DLD1 (cell line): ENCODE measurements around the gene NOS1.
"Not testable (repeated sequence)": the region's sequence is repeated elsewhere in the genome, so short reads cannot be mapped to it uniquely, and the experiment has no call there.

ENCODE experiments used
- in situ Hi-C: cut with HindIII; loops from 2 replicates; pipeline ENCODE4 v1.10.0; 2017; ENCODE audit warnings: low sequenced_read_pairs

Gene NOS1

DNA sequence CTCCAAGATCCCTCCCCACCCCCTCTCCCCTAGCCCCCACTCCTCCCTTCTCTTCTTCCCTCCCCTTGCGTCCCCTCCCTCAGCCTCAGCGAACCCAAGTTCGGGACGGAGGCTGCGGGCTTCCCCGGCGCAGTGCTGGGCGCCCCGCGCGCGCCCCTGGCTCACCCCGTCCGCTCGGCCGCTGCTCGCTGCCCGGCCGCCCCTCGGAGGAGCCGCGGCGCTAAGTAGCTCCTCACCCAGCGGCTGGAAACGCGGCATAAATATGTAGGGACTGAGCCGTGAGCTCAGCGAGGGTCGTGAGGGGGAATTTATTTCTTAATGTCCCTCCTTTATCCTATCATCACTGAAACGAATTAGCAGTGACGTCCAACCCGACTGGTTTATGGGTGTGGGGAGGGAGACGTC lies at the start of gene NOS1:
NOS1 (minus strand) TSS at position 280 of the 405 bp plus-strand sequence. CDS start 30,557 bp downstream, outside the sequence.
- in situ Hi-C loops = no loop called here

DNA sequence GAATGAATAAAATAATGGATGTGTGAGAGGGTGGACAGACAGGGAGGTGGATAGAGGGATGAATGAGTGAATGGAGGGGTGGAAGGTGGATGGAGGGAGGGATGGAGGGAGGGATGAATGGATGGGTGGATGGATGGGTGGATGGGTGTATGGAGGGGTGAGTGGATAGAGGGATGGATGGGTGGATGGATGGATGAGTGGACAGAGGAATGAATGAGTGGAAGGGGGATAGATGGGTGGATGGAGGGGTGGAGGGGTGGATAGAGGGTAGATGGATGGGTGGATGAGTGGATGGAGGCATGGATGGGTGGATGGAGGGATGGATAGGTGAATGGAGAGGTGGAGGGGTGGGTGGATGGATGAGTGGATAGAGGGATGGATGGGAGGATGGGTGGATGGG lies 47.9 kb upstream of the NOS1 start:
- in situ Hi-C loops = no loop called here

DNA sequence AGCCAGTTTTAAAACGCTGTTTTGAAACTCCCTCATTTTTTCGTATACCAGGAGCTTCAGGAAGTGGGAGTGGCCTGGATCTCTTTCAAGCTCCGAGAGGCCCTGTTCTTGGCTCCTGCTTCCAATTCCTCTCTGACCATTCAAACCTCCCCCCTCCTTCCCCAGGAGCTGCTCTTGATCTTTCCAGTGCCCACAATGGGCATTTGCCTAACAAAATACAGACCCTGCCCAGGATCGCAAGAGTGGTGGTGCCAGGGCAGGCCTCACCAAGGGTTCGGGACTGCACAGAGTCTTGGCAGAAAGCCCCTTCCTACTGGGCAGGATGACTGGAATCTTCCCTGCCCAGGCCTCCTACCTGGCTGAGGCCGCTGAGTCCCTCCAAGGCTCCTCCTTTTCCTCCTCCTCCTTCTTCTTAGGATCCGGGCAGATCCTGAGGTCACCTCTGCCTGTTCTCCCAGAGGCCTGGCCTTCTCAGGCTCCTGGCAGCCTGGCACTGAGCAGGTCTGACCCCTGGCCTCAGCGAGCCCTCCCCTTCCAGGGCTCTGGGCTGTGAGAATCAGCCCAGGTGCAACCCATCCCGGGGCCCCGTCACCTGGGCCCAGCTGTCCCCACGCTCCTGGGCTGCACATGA lies 46.9 kb upstream of the NOS1 start:
- in situ Hi-C loops = no loop called here

DNA sequence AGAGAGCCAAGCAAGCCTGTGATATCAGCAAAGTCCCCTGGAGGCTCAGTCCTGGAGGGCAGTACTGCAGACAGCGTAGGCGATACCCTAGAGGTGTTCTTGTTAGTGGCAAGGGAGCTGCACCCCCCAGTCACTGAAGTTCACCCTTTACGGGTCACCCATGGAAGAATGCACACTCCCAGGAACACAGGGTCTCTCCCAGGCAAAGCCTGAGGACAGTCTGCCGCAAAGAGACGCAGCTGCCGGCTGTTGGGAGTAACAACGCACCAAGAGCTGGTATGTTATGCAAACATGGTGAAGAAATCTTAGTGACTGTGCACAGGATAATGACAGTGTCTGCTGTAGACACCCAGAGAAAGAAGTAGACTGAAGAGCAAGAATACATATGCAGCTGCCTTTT lies 43.5 kb upstream of the NOS1 start:
- in situ Hi-C loops = no loop called here

DNA sequence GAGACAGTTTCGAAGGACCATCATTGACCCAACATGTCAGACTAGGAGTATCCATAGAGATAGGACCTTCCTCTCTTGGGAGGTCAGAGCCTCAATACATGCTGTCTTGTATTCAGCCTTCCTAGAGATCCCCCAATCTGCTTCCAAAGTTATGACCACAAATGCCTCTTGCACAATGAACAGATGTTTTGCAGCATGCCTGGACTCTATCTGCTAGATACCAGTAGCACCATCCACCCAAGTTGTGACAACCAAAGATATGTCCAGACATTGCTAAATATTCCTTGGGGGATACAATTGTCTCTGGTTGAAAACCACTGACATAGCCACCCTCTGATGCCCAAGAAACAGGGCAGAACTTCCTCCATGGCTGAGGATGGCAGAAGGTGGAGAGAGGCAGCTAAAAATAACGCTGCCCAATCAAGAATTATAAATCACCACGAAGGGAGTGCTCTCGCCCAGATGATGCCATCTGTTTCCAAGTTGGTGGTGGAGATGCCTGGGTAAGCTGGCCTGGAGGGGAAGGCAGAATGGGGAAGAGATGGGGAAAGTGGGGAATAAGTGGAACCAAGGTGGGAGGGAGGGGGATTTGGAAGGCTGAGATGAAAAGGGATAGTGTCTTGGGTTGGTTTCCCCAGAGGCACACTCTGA lies 42.9 kb upstream of the NOS1 start:
- in situ Hi-C loops = no loop called here

DNA sequence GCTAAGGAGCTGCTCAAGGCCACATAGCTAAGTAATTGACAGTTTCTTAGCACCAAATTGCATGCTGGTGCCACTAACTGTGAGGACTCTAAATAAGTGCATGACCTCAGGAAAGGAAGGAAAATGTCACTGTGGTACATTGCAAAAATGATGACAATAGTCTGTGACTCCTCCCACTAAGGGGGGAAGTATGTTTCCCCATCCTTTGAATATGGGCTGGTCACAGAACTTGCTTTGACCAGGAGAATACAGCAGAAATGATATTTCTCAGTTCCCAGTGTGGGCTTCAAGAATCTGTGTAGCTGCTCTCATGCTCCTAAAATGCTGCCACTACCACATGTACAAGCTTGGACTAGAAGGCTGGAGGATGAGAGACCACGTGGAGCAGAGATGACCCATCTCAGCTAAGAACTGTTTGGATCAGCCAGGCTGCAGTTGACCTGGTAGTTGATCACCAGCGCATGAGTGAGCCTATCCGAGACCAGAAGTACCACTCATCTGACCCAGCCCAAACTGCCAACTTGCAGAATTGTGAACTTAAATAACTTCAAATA lies 42.2 kb upstream of the NOS1 start:
- in situ Hi-C loops = no loop called here

DNA sequence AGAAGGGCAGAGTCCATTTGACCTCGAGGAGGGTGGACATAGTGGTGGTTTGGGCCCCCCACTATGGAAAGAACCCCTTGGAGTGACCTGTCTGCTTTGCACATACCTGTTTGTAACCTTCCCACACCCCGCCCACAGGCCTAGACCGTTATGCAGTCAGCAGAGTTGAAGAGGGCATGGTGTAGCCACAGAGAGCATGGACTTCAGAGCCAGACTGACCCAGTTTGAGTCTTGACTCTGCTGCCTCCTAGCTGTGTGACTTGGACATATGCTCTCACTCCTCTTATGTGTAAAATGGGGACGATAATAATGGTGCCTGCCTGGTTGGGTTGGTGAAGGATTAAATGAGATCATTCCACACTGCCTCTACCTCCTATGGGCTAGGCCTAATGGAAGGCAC lies 40.9 kb upstream of the NOS1 start:
- in situ Hi-C loops = no loop called here

DNA sequence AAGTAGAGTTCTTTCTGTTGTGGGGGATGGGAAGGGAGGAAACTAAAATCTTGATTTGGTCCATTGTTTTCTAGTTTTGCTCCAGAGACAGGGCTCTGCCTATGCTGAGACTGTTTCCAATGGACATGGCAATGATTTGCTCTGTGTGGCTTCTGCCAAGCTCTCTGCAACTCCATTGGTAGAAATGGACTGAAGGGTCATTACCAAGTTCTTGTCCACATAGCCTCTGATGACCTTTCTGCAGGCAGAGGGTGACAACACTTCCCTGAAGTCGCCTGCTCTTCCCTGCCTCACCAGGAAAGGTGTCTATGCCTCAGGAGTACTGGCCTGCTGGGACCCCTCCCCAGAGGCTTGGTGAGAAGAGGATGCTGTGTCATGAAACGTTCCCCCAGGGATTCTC lies 39.5 kb upstream of the NOS1 start:
- in situ Hi-C loops = no loop called here

DNA sequence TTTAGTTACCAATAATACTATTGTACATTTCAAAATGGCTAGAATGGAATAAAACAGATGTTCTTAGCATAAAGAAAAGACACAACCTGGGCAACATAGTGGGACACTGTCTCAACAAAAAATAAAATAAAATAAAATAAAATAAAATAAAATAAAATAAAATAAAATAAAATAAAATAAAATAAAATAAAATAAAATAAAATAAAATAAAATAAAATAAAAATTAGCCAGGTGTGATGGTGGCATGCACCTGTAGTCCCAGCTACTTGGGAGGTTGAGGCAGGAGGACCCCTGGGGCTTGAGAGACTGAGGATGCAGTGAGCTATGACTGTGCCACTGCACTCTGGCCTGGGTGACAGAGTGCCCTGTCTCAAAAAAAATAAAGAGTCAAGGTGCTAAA lies 37.1 kb upstream of the NOS1 start:
- in situ Hi-C loops = not testable (repeated sequence)

DNA sequence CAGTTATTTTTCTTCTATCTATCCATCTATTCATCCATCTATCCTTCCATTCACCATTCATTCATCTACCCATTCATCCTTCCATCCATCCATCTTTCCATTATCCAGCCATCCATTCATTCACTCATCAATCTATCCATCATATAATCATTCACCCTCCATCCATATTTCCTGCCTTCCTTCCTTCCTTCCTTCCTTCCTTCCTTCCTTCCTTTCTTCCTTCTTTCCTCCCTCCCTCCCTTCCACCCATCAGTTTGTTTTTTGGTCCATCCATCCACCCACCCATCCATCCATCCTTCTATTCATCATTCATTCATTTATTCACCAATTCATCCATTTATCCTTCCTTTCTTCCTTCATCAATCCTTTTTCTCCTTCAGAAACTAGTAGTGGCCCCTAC lies 34.3 kb upstream of the NOS1 start:
- in situ Hi-C loops = no loop called here

DNA sequence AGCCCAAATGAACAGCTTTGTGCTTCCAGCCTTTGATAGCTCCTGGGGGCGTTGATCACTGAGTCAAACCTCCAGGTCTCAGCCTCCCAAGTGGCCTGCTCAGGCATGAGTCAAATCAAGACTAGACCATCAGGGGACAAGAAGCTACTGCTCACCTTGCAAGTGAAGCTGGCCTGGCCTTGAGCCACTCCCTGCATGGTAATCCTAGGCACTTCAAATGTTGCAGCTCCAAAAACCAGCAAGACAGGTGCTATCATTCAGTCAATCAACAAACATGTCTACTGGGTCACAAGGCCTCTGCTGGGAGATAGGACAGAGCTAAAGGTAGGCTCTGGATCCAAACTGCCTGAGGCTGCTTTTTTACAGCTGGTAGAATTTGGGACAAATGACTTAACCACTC lies 33.1 kb upstream of the NOS1 start:
- in situ Hi-C loops = no loop called here

DNA sequence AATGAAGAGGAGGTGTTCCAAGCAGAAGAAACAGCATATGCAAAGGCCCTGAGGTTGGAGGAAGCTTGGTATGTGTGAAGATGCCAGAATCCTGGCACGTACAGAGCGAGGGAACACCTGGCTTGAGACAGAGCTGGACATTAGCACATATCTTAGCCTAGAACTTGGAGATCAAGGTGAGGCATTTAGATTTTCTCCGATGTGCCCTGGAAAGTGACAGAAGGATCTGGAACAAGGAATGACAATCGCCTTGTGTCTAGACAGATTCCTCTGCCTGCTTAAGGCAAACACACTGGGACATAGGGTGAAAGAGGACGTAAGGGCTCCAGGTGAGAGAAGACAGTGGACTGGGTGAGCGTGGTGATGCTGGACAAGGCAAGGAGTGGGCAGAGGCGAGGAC lies 32.2 kb upstream of the NOS1 start:
- in situ Hi-C loops = no loop called here

DNA sequence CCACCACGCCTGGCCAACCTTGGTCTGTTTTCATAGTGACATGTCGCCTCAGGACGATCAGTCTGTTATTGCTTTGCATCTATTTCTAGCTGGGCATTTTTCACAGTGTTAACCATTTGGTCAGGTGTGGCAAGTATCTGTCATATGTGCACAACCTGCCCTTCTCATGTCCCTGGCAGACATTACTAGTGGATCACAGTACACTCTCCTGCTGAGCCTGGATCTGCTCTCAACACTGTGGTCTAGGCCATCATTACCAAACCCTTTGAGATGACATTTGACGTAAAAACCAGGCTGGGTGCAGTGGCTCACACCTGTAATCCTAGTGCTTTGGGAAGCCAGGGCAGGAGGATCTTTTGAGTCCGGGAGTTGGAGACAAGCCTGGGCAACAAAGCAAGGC lies 29.4 kb upstream of the NOS1 start:
- in situ Hi-C loops = no loop called here

DNA sequence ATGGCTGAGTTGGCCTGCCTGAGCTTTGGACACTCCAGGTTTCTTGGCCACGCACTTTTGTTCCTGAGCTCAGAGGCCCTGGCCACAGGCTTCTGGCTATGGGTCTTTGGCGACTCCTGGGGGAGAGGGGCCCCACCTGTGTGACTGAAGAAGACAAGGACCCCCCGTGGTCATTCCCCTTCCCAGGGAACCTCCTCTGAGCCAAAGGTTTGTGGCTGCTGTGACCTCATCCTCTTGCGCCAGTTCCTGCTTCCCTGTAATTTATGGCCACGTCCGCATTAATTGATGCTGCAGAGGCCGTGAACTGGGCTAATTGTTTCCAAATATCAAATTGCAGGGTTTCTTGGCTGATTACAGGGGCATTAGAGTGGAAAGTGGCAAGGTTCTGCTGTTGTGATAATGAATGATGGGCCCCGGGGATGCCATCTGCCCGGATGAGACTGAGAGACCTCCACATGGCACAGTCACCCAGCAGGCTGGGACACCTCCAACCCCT lies 27.6 kb upstream of the NOS1 start:
- in situ Hi-C loops = no loop called here

DNA sequence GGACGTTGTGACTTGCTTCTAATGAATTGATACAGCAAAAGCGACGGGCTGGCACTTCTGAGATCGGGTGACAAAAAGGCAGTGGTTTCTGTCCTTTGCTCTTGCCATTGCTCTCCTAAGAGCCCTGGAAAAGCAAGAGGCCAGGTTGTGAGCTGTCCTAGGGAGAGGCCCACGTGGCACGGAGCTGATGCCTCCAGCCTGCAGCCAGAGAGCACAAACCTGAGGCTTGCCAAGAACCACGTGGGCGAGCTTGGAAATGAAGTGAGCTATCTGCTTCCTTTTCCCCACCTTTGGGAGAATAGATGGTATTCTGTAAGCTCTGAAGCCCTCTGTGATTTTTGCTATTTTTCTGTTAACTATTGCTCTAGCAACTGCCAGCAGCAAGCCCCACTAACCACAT lies 26.4 kb upstream of the NOS1 start:
- in situ Hi-C loops = no loop called here

DNA sequence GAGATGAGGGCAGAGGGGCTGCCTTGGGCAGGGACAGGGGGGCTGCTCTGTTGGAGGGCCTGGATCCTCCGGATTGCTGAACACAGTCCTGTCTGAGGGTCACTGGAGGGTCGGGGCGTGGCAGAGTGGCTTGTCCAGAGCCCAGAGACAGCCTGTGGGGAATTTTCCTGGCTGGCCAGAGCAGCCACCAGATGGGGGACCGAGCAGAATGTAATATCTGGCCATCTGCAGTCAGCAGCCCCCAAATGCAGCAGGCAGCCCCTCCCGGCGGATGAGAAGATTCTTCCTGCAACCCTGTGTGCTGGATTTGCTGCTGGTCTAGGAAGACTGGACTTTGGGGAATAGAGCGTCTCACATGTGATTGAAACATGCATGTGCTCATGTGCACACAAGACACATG lies 23.3 kb upstream of the NOS1 start:
- in situ Hi-C loops = no loop called here

DNA sequence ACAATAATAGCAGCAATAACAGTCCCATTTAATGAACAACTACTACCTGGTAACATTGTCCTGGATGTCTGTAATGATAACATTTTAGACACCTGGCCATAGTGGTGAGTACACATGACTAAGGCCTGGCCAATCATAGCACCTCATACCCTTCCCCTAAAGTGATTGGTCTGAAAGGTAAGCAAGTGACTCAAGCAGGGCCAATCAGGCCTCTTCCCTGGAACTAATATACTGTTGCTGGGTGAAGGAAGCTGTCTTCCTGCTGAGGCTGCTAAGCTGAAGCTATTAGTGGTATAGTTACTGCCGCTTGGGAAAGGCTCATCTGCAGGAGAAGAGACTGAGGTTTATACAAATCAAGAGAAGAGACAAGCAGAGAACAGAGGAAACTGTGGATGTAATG lies 18.7 kb upstream of the NOS1 start:
- in situ Hi-C loops = no loop called here

DNA sequence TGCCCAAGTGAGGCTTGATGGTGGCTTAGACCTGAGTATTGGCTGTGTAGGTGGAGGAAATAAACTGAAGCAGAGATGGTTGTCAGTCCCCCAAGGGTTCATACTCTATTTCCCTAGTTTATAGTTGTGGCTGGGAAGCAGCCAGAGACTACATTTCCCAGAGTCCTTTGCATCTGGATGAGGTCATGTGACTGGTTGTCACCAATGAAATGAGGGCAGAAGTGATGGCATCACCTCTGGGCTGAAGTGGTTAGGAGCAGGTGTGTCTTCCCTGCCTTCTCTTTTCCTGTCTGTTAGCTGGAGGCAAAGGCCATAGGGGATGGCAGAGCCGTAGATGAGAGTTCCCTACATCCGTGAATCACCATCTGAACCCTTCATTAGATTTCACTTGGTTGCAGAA lies 16.3 kb upstream of the NOS1 start:
- in situ Hi-C loops = no loop called here

DNA sequence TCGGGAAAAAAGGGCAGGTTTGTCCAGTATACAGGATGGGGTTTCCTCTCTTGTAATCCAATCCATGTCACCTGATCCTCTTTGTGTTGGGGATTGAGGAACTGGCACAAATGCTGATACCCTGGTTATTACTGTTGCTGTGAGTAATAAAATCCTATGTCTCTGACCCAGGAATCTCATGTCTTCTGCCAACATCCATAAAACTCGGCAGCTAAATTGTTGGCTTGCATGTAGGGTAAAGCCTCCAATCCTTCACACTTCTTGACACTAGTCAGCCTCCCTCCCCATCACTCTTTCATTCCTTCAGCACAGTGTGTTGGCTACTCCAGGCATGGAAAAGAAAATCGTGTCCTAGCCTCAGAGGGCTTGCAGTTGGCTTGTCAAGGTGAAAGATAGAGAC lies 9.2 kb upstream of the NOS1 start:
- in situ Hi-C loops = no loop called here

DNA sequence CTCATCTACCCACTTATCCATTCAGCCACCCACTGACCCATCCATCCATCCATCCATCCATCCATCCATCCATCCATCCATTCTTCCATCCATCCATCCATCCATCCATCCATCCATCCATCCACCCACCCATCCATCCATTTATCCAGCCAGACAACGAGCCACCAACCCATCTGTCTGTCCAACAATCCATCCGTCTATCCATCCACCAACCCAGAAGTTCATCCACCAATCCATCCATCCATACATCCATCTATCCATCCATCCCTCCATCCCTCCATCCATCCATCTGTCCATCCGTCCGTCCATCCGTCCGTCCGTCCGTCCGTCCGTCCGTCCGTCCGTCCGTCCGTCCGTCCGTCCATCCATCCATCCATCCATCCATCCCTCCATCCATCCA lies 8.6 kb upstream of the NOS1 start:
- in situ Hi-C loops = not testable (repeated sequence)

DNA sequence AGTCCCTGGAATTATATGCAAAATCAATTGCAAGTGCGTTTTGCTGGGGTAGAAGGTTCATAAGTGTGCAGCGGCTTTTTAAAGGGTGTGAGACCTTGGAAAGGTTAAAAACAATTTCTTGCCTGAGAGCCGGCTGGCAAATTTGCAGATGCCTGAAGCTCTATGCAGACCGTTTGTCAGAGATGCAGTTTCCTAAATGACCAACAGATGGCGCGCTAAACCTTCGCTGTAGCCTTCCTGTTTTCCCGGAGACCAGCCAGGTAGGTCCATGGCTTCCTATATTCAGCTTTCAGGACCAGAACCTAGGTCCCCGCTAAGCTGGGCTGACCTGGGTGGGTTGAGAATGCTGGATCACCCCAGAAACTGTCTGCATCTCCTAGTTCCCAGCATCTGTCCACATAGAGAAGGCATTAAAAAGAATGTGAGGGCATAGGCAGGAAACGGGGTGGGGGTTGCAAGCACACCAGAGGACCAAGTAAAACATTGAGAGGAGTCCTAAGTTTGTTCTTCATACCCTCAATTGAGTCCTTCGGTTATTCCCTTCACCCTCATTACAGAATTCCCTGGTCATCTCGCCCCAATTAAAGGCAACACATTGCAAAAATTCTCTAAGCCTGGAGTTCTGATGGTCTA lies 5.7 kb upstream of the NOS1 start:
- in situ Hi-C loops = no loop called here

DNA sequence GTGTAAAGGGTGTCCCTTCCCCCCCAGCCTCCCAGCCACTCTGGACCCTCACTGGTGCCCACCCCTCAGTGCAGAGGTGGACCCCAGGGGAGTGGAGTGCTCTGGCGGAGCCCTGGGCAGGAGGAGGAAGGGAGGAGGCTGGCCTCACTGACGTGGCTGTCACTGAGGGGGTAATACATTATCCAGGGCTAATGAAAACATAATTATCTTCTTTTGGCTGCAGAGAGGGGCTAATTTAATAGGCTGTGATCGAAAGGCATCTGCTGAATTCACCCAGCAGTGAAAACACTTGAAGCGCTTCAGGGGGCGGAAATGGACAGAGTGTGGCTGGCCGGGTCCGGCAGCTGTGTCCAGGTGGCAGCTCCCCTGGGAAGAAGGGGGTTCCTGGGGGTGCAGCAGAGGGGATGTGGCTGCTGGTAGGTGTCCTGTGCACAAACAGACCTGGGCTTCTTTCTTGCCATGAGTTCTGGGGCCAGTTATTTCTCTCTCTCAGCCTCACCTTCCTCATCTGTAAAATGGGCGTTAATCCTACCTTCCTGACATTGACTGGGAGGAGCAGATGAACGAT lies 3.7 kb upstream of the NOS1 start:
- in situ Hi-C loops = no loop called here
